Measurements from ENCODE around the gene CREM.
"Not testable (repeated sequence)": the region's sequence is repeated elsewhere in the genome, so short reads cannot be mapped to it uniquely, and the experiment has no call there.

CREM gene

GRCh38 chr10:35126530-35127288 lies at the start of gene CREM:
Gene CREM, plus strand, starts transcription at chr10:35126846. Its CDS starts 10,990 bp downstream, at chr10:35137836.
- Histone ChIP-seq H3K4me1 (ENCODE audit: control insufficient read depth in 5 of 5, insufficient read depth in 5 of 5, low read length in 5 of 5) (peaks cover 2 to 19% (median 15%) of the 10 kb centered on the region in 5 donors), H3K4me3 (ENCODE audit: low read depth in 1 of 5, low read length in 5 of 5) (peak within 1 kb of the TSS; percentile 69 to 89 (median 87)), H3K27me3 (ENCODE audit: control insufficient read depth in 5 of 5, insufficient read depth in 4 of 5, low read length in 5 of 5) (no peaks in the 10 kb centered on the region), H3K9me3 (ENCODE audit: control insufficient read depth in 5 of 5, low read length in 5 of 5) (no peaks in the 10 kb centered on the region), H3K9ac (ENCODE audit: low read length in 5 of 5) (peak within 1 kb of the TSS; percentile 81 to 100 (median 96)), H3K27ac (ENCODE audit: low read depth, low read length) (peak within 1 kb of the TSS; percentile 99), H3K36me3 (ENCODE audit: control insufficient read depth in 5 of 5, insufficient read depth in 5 of 5, low read length in 5 of 5) (no peaks in the 10 kb centered on the region)

GRCh38 chr10:35079265-35079664 lies 47.4 kb upstream of the CREM start:
- Histone ChIP-seq H3K4me3 (ENCODE audit: low read depth in 1 of 5, low read length in 5 of 5) (no peak overlapping the region), H3K27ac (ENCODE audit: low read depth, low read length) (no peak overlapping the region), H3K4me1 (ENCODE audit: control insufficient read depth in 5 of 5, insufficient read depth in 5 of 5, low read length in 5 of 5) (no peaks in the 10 kb centered on the region), H3K36me3 (ENCODE audit: control insufficient read depth in 5 of 5, insufficient read depth in 5 of 5, low read length in 5 of 5) (peaks cover 0 to 6% (median 0%) of the 10 kb centered on the region in 5 donors), H3K9ac (ENCODE audit: low read length in 5 of 5) (no peak overlapping the region), H3K9me3 (ENCODE audit: control insufficient read depth in 5 of 5, low read length in 5 of 5) (peaks cover 0 to 7% (median 0%) of the 10 kb centered on the region in 5 donors), H3K27me3 (ENCODE audit: control insufficient read depth in 5 of 5, insufficient read depth in 4 of 5, low read length in 5 of 5) (no peaks in the 10 kb centered on the region)

- Histone ChIP-seq H3K36me3 (ENCODE audit: control insufficient read depth in 5 of 5, insufficient read depth in 5 of 5, low read length in 5 of 5) (peaks cover 0 to 6% (median 0%) of the 10 kb centered on the region in 5 donors), H3K4me3 (ENCODE audit: low read depth in 1 of 5, low read length in 5 of 5) (no peak overlapping the region), H3K9me3 (ENCODE audit: control insufficient read depth in 5 of 5, low read length in 5 of 5) (peaks cover 0 to 7% (median 0%) of the 10 kb centered on the region in 5 donors), H3K27ac (ENCODE audit: low read depth, low read length) (no peak overlapping the region), H3K9ac (ENCODE audit: low read length in 5 of 5) (no peak overlapping the region), H3K4me1 (ENCODE audit: control insufficient read depth in 5 of 5, insufficient read depth in 5 of 5, low read length in 5 of 5) (no peaks in the 10 kb centered on the region), H3K27me3 (ENCODE audit: control insufficient read depth in 5 of 5, insufficient read depth in 4 of 5, low read length in 5 of 5) (no peaks in the 10 kb centered on the region)
These were observed 46.9 kb upstream of the CREM start for GRCh38 chr10:35079763-35080162.

- not testable (repeated sequence) for H3K27me3 ChIP-seq (ENCODE audit: control insufficient read depth in 5 of 5, insufficient read depth in 4 of 5, low read length in 5 of 5); H3K36me3 ChIP-seq (ENCODE audit: control insufficient read depth in 5 of 5, insufficient read depth in 5 of 5, low read length in 5 of 5); H3K9me3 ChIP-seq (ENCODE audit: control insufficient read depth in 5 of 5, low read length in 5 of 5); H3K27ac ChIP-seq (ENCODE audit: low read depth, low read length); H3K9ac ChIP-seq (ENCODE audit: low read length in 5 of 5); H3K4me1 ChIP-seq (ENCODE audit: control insufficient read depth in 5 of 5, insufficient read depth in 5 of 5, low read length in 5 of 5); H3K4me3 ChIP-seq (ENCODE audit: low read depth in 1 of 5, low read length in 5 of 5)
These were observed 46.4 kb upstream of the CREM start for GRCh38 chr10:35080261-35080660.

- no peak overlapping the region for H3K27ac ChIP-seq (ENCODE audit: low read depth, low read length)
- peaks cover 0 to 6% (median 0%) of the 10 kb centered on the region in 5 donors for H3K36me3 ChIP-seq (ENCODE audit: control insufficient read depth in 5 of 5, insufficient read depth in 5 of 5, low read length in 5 of 5)
- H3K4me1 ChIP-seq (ENCODE audit: control insufficient read depth in 5 of 5, insufficient read depth in 5 of 5, low read length in 5 of 5): peaks cover 0 to 11% (median 7%) of the 10 kb centered on the region in 5 donors
- no peak overlapping the region for H3K9ac ChIP-seq (ENCODE audit: low read length in 5 of 5)
- H3K4me3 ChIP-seq (ENCODE audit: low read depth in 1 of 5, low read length in 5 of 5): no peak overlapping the region
- H3K27me3 ChIP-seq (ENCODE audit: control insufficient read depth in 5 of 5, insufficient read depth in 4 of 5, low read length in 5 of 5): no peaks in the 10 kb centered on the region
- peaks cover 0 to 7% (median 0%) of the 10 kb centered on the region in 5 donors for H3K9me3 ChIP-seq (ENCODE audit: control insufficient read depth in 5 of 5, low read length in 5 of 5)
These were observed 43.4 kb upstream of the CREM start for GRCh38 chr10:35083242-35083641.

GRCh38 chr10:35089611-35090161 lies 37.0 kb upstream of the CREM start:
- H3K27me3 ChIP-seq (ENCODE audit: control insufficient read depth in 5 of 5, insufficient read depth in 4 of 5, low read length in 5 of 5): no peaks in the 10 kb centered on the region
- H3K4me3 ChIP-seq (ENCODE audit: low read depth in 1 of 5, low read length in 5 of 5): peak overlapping the region; percentile 80 to 96 (median 87)
- H3K4me1 ChIP-seq (ENCODE audit: control insufficient read depth in 5 of 5, insufficient read depth in 5 of 5, low read length in 5 of 5): peaks cover 4 to 31% (median 28%) of the 10 kb centered on the region in 5 donors
- no peaks in the 10 kb centered on the region for H3K9me3 ChIP-seq (ENCODE audit: control insufficient read depth in 5 of 5, low read length in 5 of 5)
- no peaks in the 10 kb centered on the region for H3K36me3 ChIP-seq (ENCODE audit: control insufficient read depth in 5 of 5, insufficient read depth in 5 of 5, low read length in 5 of 5)
- H3K9ac ChIP-seq (ENCODE audit: low read length in 5 of 5): peak overlapping the region; percentile 81 to 95 (median 85)
- peak overlapping the region; percentile 89 for H3K27ac ChIP-seq (ENCODE audit: low read depth, low read length)

GRCh38 chr10:35090162-35090954 lies 36.3 kb upstream of the CREM start, which contains the start of gene CUL2:
Gene CUL2, minus strand, starts transcription at chr10:35090341. Its CDS starts 19,024 bp downstream, at chr10:35071317.
- Histone ChIP-seq H3K27me3 (ENCODE audit: control insufficient read depth in 5 of 5, insufficient read depth in 4 of 5, low read length in 5 of 5) (no peaks in the 10 kb centered on the region), H3K9me3 (ENCODE audit: control insufficient read depth in 5 of 5, low read length in 5 of 5) (no peaks in the 10 kb centered on the region), H3K4me3 (ENCODE audit: low read depth in 1 of 5, low read length in 5 of 5) (peak within 1 kb of the TSS; percentile 80 to 96 (median 87)), H3K36me3 (ENCODE audit: control insufficient read depth in 5 of 5, insufficient read depth in 5 of 5, low read length in 5 of 5) (no peaks in the 10 kb centered on the region), H3K9ac (ENCODE audit: low read length in 5 of 5) (peak within 1 kb of the TSS; percentile 81 to 95 (median 85)), H3K4me1 (ENCODE audit: control insufficient read depth in 5 of 5, insufficient read depth in 5 of 5, low read length in 5 of 5) (peaks cover 4 to 31% (median 28%) of the 10 kb centered on the region in 5 donors), H3K27ac (ENCODE audit: low read depth, low read length) (peak within 1 kb of the TSS; percentile 89)

GRCh38 chr10:35091994-35092790 lies 34.5 kb upstream of the CREM start:
- no peak overlapping the region for H3K4me3 ChIP-seq (ENCODE audit: low read depth in 1 of 5, low read length in 5 of 5)
- no peak overlapping the region for H3K9ac ChIP-seq (ENCODE audit: low read length in 5 of 5)
- no peaks in the 10 kb centered on the region for H3K36me3 ChIP-seq (ENCODE audit: control insufficient read depth in 5 of 5, insufficient read depth in 5 of 5, low read length in 5 of 5)
- H3K9me3 ChIP-seq (ENCODE audit: control insufficient read depth in 5 of 5, low read length in 5 of 5): no peaks in the 10 kb centered on the region
- H3K27me3 ChIP-seq (ENCODE audit: control insufficient read depth in 5 of 5, insufficient read depth in 4 of 5, low read length in 5 of 5): no peaks in the 10 kb centered on the region
- no peak overlapping the region for H3K27ac ChIP-seq (ENCODE audit: low read depth, low read length)
- H3K4me1 ChIP-seq (ENCODE audit: control insufficient read depth in 5 of 5, insufficient read depth in 5 of 5, low read length in 5 of 5): peaks cover 4 to 29% (median 27%) of the 10 kb centered on the region in 5 donors

- Histone ChIP-seq H3K9ac (ENCODE audit: low read length in 5 of 5) (no peak overlapping the region), H3K27me3 (ENCODE audit: control insufficient read depth in 5 of 5, insufficient read depth in 4 of 5, low read length in 5 of 5) (no peaks in the 10 kb centered on the region), H3K4me3 (ENCODE audit: low read depth in 1 of 5, low read length in 5 of 5) (no peak overlapping the region), H3K36me3 (ENCODE audit: control insufficient read depth in 5 of 5, insufficient read depth in 5 of 5, low read length in 5 of 5) (no peaks in the 10 kb centered on the region), H3K27ac (ENCODE audit: low read depth, low read length) (no peak overlapping the region), H3K9me3 (ENCODE audit: control insufficient read depth in 5 of 5, low read length in 5 of 5) (no peaks in the 10 kb centered on the region), H3K4me1 (ENCODE audit: control insufficient read depth in 5 of 5, insufficient read depth in 5 of 5, low read length in 5 of 5) (peaks cover 4 to 24% (median 22%) of the 10 kb centered on the region in 5 donors)
These were observed 33.8 kb upstream of the CREM start for GRCh38 chr10:35092851-35093250.

All from subcutaneous abdominal adipose tissue (tissue), 5 donors.